GM12873 (cell line): Measurements from ENCODE around the gene SSTR5.

Experiments
- CTCF ChIP-seq: IDR thresholded peaks from 2 replicates; pipeline ENCODE4 v1.5.1; 2012; ENCODE audit warnings: low read depth, mild to moderate bottlenecking, moderate library complexity, low read length, control low read depth; ENCODE audit not compliant: insufficient read depth; ENCODE audit errors: missing control alignments

Gene SSTR5

GRCh38 chr16:1072526-1073261 lies at the start of gene SSTR5:
Gene SSTR5 (plus strand): TSS chr16:1072747. CDS start chr16:1078869, 6,122 bp downstream.
- no peak for TF ChIP-seq CTCF

DNA sequence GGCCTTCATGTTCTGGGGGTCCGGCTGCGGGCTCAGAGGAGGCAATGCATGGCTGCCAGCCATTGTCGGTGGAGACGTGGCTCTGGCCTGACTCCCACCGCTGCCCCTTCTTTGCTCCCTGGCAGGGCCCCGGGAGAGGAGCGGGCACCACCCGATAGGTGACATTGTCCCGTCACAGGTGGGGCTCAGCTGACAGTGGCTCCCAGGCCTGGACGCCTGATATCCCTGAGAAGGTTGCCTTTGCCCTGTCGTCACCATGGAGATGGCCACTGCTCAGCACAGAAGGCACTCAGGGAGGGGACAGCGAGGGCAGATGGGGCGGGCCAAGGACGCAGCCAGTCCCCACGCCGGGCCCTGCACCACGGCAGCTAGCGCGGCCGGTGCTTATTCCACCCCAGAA lies 48.4 kb upstream of the SSTR5 start:
- TF ChIP-seq CTCF: no peak

DNA sequence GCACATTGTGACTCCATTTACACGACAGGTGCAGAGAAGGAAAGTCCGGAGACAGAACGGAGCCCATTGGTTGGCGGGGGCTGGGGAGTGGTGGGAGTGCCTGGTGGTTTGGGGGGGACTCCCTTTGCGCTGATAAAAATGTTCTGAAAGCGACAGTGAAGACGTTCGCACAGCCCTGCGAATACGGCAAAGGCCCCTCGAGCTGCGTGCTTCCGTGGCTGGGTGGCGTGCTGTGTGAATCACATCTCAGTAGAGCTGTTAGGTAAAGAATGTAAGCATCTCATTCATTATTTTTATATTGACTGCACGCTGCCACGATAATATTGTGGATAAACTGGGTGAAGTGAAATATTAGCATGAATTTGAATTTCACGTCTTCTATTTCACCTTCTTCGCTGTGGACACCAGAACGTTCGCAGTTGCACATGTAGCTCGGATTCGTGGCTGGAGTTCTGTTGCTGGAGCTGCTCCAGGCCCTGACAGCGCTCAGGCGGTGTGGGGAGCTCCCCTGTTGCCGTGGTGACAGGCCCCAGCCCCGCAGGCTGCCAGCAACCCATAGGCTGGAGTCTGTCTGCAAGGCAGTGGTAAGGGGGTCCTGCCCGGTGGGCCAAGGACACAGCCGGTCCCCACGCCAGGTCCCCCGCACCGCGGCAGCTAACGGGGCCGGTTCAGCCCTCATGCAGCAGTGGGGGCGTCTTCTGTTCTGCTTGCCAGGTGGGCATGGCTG lies 46.3 kb upstream of the SSTR5 start:
- no peak for TF ChIP-seq CTCF

DNA sequence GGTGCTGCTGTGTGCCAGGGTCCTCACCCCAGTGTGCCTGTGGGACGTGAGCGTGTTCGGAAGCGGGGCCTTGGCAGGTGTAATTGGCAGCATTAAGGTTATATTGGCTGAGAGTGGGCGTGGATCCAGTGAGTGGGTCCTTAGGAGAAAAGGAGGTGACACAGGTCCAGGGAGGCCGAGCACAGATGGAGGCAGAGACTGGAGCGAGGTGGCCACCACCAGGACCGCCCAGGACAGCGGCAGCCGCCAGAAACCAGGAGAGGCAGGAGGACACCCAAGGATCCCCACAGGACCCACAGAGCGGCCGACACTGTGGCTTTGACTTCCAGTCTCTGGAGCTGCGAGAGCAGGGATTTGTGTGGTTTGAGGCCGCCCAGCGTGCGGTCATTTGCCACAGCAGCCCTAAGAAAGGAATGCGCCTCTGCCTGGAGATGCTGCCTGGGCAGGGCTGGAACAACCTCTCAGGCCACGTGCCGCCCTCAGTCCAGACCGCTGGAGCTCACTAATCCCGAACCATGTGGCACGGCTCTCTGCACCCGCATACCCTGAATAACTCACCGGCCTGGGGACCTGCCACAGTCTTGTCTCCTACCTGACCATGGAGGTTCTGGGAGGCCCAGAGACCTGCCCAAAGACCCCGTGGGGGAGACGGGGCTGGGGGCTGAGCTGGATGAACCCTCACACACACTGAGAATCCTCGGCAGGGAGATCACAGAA lies 45.6 kb upstream of the SSTR5 start:
- no peak for TF ChIP-seq CTCF

DNA sequence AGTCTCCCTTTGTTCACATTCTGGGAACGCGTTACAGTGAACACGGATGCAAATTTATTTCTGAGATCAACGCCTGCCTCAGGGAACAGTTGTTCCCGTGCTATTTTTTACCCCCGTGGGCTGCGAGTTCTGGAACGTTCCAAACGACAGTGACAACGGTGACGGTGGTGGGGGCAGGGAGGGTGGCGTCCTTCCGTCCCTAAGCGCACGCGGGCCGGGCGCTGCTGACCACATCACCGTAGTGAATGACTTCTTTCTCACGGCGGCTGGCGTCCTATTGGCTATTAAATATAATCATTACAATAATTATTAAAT lies 45.1 kb upstream of the SSTR5 start:
- no peak for TF ChIP-seq CTCF

DNA sequence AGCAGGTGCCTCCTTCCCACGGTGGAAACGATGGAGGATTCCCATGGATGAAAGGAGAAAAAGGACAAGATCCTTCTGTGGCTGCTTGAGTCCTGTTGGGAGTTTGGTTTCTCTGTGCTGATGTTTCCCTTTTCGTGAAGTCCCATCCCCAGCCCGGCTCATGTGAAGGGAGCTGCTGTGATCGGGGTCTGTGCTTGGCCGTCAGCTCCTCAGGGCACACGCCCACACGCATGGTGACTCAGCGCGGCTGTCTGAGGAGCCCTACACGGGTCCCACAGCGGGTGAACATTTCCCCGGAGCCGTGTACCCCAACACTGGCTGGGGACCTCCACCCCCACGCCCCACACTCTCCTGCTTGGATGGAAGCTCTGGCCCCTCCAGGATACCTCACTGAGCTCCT lies 44.5 kb upstream of the SSTR5 start:
- TF ChIP-seq CTCF: no peak
